PC-3 (cell line): ENCODE results near the gene ATP6V1F. TPM values are rescaled to one million over a fixed set of nuclear protein-coding genes. Genes with fewer than 3 reads are reported as not detected.
A peak's percentile ranks its signal among the peaks of the same experiment; 100 is the strongest.

Source experiments
- ATAC-seq: fragments of 200-7000 bp; cut with Tn5 transposase; 2 replicates; pipeline ENCODE4 v1.9.1; 2020; ENCODE audit warnings: mild to moderate bottlenecking, moderate library complexity
- BruUV-seq: library from RNA; stranded (reverse); fragments of 400-500 nt; replicated peaks from 2 replicates; lab custom pipeline; 2021; lab: Mats Ljungman, UMichigan
- CTCF ChIA-PET: fragments of 300-600 bp; sonication (Branson Sonifier 250); formaldehyde crosslinking; loops from one replicate; lab custom pipeline; 2022; ENCODE audit warnings: antibody characterized with exemption; lab: Charles Lee
- POLR2A ChIA-PET: fragments of 300-600 bp; sonication (Branson Sonifier 250); formaldehyde crosslinking; loops from one replicate; lab custom pipeline; 2022; ENCODE audit warnings: antibody characterized with exemption; ENCODE audit not compliant: unreplicated experiment; lab: Charles Lee
- DNase-seq: peaks from one replicate; pipeline ENCODE4 v3.0.0-alpha.2; 2015
- H2AFZ ChIP-seq: fragments of 300-600 bp; sonication (generic); 2 replicates; pipeline ENCODE4 v1.6.0; 2016; ENCODE audit warnings: antibody characterized with exemption, low read length
- H3F3A ChIP-seq: fragments of 300-600 bp; sonication (generic); one replicate; pipeline ENCODE4 v1.6.0; 2017; ENCODE audit warnings: antibody characterized with exemption, low read length, control low read depth, mild to moderate bottlenecking; ENCODE audit not compliant: unreplicated experiment
- H3K27ac ChIP-seq: fragments of 300-600 bp; sonication (generic); 2 replicates; pipeline ENCODE4 v1.5.1; 2016; ENCODE audit warnings: mild to moderate bottlenecking, low read length
- H3K27me3 ChIP-seq: fragments of 300-600 bp; sonication (generic); 2 replicates; pipeline ENCODE4 v1.6.1; 2016; ENCODE audit warnings: low read length, mixed read lengths
- H3K36me3 ChIP-seq: fragments of 300-600 bp; sonication (generic); 2 replicates; pipeline ENCODE4 v1.6.1; 2016; ENCODE audit warnings: low read depth, mixed run types, low read length, mixed read lengths
- H3K4me1 ChIP-seq: fragments of 300-600 bp; sonication (generic); 2 replicates; pipeline ENCODE4 v1.5.1; 2016; ENCODE audit warnings: low read length; ENCODE audit not compliant: insufficient read depth
- H3K4me2 ChIP-seq: fragments of 300-600 bp; sonication (generic); 2 replicates; pipeline ENCODE4 v1.6.0; 2016; ENCODE audit warnings: low read length
- H3K4me3 ChIP-seq: fragments of 300-600 bp; sonication (generic); 2 replicates; pipeline ENCODE4 v1.5.1; 2016; ENCODE audit warnings: mild to moderate bottlenecking, low read length, mixed read lengths
- H3K79me2 ChIP-seq: fragments of 300-600 bp; sonication (generic); 2 replicates; pipeline ENCODE4 v1.6.1; 2017; ENCODE audit warnings: low read length, mixed read lengths
- H3K9ac ChIP-seq: fragments of 300-600 bp; sonication (generic); 2 replicates; pipeline ENCODE4 v1.6.0; 2016; ENCODE audit warnings: mild to moderate bottlenecking, low read length
- H3K9me2 ChIP-seq: fragments of 300-600 bp; sonication (generic); replicated peaks from 2 replicates; pipeline ENCODE4 v1.6.1; 2016; ENCODE audit warnings: mixed run types, low read length, mixed read lengths
- H3K9me3 ChIP-seq: fragments of 300-600 bp; sonication (generic); 2 replicates; pipeline ENCODE4 v1.6.1; 2016; ENCODE audit warnings: low read length, mixed read lengths
- H4K20me1 ChIP-seq: fragments of 300-600 bp; sonication (generic); 2 replicates; pipeline ENCODE4 v1.6.1; 2016; ENCODE audit warnings: low read length, mixed read lengths
- EZH2 ChIP-seq: fragments of 300-600 bp; sonication (generic); IDR thresholded peaks from one replicate; pipeline ENCODE4 v1.6.1; 2017; ENCODE audit warnings: antibody characterized with exemption, mild to moderate bottlenecking, low read length; ENCODE audit not compliant: unreplicated experiment
- EZH2phosphoT487 ChIP-seq: fragments of 300-600 bp; sonication (generic); IDR thresholded peaks from 2 replicates; pipeline ENCODE4 v1.6.1; 2018; ENCODE audit warnings: mild to moderate bottlenecking, antibody characterized with exemption, low read length, borderline replicate concordance
- intact Hi-C: fragments of 100-400 bp; cut with micrococcal nuclease; formaldehyde crosslinking; loops from 2 replicates; pipeline ENCODE4 v1.9.0; 2023
- total RNA-seq: library from RNA; depleted of rRNA; stranded (reverse); fragments of >200 nt; gene quantifications from 2 replicates; pipeline ENCODE4 v1.2.3, GENCODE V29; 2014
- TF ChIP-seq, protein P1 (sequence below): fragments of 300-600 bp; sonication (generic); conservative IDR thresholded peaks from 2 replicates; pipeline ENCODE4 v1.5.1; 2017; ENCODE audit warnings: antibody characterized with exemption, low read depth, mild to moderate bottlenecking, low read length

Gene ATP6V1F
- total RNA-seq, 1 experiment from 2014 or later: 131 TPM

GRCh38 chr7:128869138-128869943 lies 6.7 kb downstream of the ATP6V1F start:
- peaks cover 18% of the 10 kb centered on the region for H3K4me1 ChIP-seq
- peak; percentile 56 for DNase-seq
- H3K27ac ChIP-seq: no peak overlapping the region
- no peaks in the 10 kb centered on the region for H4K20me1 ChIP-seq
- H3K4me3 ChIP-seq: peak overlapping the region; percentile 78
- TF ChIP-seq EZH2 (no peak), EZH2phosphoT487 (no peak)
- TF ChIP-seq, protein P1, sequence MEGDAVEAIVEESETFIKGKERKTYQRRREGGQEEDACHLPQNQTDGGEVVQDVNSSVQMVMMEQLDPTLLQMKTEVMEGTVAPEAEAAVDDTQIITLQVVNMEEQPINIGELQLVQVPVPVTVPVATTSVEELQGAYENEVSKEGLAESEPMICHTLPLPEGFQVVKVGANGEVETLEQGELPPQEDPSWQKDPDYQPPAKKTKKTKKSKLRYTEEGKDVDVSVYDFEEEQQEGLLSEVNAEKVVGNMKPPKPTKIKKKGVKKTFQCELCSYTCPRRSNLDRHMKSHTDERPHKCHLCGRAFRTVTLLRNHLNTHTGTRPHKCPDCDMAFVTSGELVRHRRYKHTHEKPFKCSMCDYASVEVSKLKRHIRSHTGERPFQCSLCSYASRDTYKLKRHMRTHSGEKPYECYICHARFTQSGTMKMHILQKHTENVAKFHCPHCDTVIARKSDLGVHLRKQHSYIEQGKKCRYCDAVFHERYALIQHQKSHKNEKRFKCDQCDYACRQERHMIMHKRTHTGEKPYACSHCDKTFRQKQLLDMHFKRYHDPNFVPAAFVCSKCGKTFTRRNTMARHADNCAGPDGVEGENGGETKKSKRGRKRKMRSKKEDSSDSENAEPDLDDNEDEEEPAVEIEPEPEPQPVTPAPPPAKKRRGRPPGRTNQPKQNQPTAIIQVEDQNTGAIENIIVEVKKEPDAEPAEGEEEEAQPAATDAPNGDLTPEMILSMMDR: no peak
- no peaks in the 10 kb centered on the region for H3K9me3 ChIP-seq
- peaks cover 9% of the 10 kb centered on the region for H3K79me2 ChIP-seq
- intact Hi-C loops: no loop called here
- no peaks in the 10 kb centered on the region for H3K27me3 ChIP-seq
- POLR2A ChIA-PET: no interaction called here
- no peaks in the 10 kb centered on the region for H3F3A ChIP-seq
- H3K36me3 ChIP-seq: peaks cover 5% of the 10 kb centered on the region; the same call in 1 of the 2 replicates
- ATAC-seq: peak; percentile 79
- CTCF ChIA-PET: no interaction called here
- H3K9me2 ChIP-seq: no peaks in the 10 kb centered on the region
- H3K4me2 ChIP-seq: peak overlapping the region; percentile 98
- BruUV-seq: no TSS peak
- H3K9ac ChIP-seq: peak overlapping the region; percentile 4; the same call in 1 of the 2 replicates
- H2AFZ ChIP-seq: peak overlapping the region; percentile 88

DNA sequence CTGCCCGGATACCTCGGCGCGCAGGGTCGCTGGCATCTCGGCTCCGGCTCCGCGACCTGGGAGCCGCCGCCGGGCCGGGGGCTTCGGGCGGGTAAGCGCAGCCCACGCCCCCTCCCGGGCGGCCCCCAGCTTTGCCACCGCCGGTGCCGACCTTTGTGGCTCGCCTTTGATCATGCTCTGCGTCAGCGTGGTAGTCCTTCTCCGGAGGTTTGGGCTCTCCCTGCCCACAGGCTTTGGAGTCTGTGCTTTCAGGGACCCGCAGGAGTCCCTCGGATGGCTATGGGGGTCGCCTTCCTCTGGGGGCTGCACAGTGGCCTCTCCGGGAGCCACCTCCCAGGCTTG lies 7.3 kb downstream of the ATP6V1F start:
- no peak for ATAC-seq
- intact Hi-C loops: no loop called here

More for the DNA sequence above, 7.3 kb downstream of the ATP6V1F start:
- peaks cover 24% of the 10 kb centered on the region for H3K4me1 ChIP-seq
- no peaks in the 10 kb centered on the region for H3K9me3 ChIP-seq
- POLR2A ChIA-PET: no interaction called here
- no peak overlapping the region for H3K4me3 ChIP-seq
- no peak overlapping the region; the same call in 1 of the 2 replicates for H3K4me2 ChIP-seq
- H3K27ac ChIP-seq: no peak overlapping the region
- CTCF ChIA-PET: no interaction called here
- H4K20me1 ChIP-seq: no peaks in the 10 kb centered on the region
- TF ChIP-seq, protein P1: no peak
- TF ChIP-seq EZH2 (no peak), EZH2phosphoT487 (no peak)
- H2AFZ ChIP-seq: no peak overlapping the region
- H3K79me2 ChIP-seq: peaks cover 3% of the 10 kb centered on the region
- no peaks in the 10 kb centered on the region for H3K9me2 ChIP-seq
- no TSS peak for BruUV-seq
- no peaks in the 10 kb centered on the region for H3K27me3 ChIP-seq
- H3K9ac ChIP-seq: no peak overlapping the region; the same call in 1 of the 2 replicates
- peaks cover 2% of the 10 kb centered on the region; the same call in 1 of the 2 replicates for H3K36me3 ChIP-seq
- H3F3A ChIP-seq: no peaks in the 10 kb centered on the region
- DNase-seq: no peak
